Activated CD8-positive, alpha-beta memory T cell treated with anti-CD3 and anti-CD28 coated beads for 1 hour (primary cell): ENCODE results near the gene HJURP.
"Not testable (repeated sequence)": the region's sequence is repeated elsewhere in the genome, so short reads cannot be mapped to it uniquely, and the experiment has no call there.

Experiments used
- DNase-seq, 2 donors: peaks; one replicate each; pipeline ENCODE4 v3.0.0-alpha.2; 2020; ENCODE audit warnings: low read depth in 1 of 2; ENCODE audit errors: extremely low read depth in 1 of 2

Gene HJURP, protein sequence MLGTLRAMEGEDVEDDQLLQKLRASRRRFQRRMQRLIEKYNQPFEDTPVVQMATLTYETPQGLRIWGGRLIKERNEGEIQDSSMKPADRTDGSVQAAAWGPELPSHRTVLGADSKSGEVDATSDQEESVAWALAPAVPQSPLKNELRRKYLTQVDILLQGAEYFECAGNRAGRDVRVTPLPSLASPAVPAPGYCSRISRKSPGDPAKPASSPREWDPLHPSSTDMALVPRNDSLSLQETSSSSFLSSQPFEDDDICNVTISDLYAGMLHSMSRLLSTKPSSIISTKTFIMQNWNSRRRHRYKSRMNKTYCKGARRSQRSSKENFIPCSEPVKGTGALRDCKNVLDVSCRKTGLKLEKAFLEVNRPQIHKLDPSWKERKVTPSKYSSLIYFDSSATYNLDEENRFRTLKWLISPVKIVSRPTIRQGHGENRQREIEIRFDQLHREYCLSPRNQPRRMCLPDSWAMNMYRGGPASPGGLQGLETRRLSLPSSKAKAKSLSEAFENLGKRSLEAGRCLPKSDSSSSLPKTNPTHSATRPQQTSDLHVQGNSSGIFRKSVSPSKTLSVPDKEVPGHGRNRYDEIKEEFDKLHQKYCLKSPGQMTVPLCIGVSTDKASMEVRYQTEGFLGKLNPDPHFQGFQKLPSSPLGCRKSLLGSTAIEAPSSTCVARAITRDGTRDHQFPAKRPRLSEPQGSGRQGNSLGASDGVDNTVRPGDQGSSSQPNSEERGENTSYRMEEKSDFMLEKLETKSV

DNA sequence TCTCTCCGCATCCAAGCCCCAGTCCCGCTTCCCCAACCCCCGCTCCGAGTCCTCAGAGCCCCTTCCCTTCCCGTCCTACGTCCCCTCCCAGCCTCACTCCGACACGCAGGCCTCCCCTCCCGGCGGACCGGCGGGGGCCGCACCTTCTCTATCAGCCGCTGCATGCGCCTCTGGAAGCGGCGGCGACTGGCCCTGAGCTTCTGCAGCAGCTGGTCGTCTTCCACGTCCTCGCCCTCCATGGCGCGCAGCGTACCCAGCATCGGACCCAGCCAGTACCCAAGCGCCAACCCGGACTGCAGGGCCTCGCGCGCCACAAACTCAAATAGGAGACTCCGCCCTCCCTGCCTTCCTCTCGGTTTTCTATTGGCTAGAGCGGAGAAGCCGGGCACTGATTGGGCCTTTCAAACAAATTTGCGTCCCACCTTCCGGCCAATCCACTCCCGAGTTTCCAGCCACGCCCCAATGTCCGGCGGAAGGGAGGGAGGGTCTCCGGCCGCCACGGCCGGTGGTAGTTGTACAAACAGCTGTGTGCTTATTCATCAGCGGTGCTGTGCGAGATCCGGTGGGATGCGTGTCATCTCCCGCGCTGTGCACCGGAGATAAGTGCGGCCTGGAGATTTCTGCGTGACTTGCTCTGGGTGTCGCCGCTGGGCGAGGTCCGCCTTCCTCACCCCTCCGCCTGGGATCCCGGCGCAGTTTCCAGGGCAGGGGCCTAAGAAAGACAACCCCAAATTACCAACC, at the start of gene HJURP:
HJURP (minus strand) TSS at position 295 of the 741 bp plus-strand sequence; CDS start at position 260, 35 bp downstream.
- DNase-seq = peak; percentile 58 to 75

DNA sequence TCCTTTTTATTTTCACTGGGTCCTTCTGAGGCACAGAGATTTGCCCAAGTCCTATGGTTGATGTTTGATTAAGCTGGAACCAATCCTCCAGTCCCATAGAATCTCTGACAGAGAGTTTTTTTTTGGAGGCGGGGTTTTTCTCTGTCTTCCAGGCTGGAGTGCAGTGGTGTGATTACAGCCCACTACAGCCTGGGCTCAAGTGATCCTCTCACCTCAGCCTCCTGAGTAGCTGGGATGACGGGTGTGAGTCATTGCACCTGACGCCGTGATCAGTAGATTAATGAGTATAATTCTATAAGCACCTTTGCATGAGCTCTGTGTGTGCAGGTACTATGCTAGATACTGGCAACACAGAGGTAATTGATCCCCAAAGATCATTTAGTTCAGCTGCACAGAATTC, 47.5 kb upstream of the HJURP start:
- no peak for DNase-seq

DNA sequence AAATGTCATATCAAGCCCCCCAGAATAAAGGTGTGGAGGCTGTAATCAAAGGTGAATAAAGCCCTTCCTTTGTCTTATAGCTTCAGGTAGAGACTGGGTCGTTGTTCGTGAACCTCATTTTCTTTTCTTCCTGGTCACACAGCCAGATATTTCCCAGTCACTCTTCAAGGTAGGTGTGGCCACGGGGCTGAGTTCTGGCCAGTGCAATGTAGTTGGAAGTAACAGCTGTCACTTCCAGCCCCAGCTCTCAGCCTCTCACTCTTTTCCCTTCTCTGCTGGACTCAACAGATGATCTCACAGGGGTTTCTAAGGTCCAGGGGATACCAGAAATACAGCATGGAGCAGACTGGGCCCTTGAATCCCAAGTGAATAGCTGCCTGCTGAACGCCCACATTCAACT, 47.0 kb upstream of the HJURP start:
- no peak for DNase-seq

DNA sequence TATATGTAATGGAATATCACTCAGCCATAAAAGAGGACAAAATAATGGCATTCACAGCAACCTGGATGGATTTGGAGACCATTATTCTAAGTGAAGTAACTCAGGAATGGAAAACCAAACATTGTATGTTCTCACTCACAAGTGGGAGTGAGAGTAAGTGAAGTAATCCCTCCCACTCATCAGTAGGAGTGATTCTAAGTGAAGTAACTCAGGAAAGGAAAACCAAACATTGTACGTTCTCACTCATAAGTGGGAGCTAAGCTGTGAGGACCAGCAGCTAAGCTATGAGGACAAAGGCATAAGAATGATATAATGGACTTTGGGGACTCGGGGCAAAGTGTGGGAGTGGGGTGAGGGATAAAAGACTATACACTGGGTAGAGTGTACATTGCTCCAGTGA, 41.9 kb upstream of the HJURP start:
- DNase-seq = not testable (repeated sequence)

DNA sequence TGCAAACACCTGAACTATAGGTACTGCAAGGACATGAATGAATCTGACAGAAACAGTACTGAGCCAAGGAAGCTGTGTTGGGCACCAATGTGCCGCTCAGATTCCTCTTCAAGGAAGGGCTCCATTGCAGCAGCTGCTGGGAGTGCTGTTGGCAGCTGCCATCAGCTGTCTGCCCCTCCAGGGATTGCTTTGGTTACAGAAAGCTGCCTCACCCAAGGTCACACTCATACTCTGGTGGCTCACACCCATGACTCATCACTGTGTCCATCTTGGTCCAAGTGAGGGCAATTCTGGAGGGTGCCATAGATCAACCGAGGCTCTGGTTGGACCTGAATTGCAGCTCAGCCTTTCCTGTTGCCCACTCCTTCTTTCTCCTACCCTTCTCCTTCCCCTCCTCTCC, 38.5 kb upstream of the HJURP start:
- DNase-seq = no peak

DNA sequence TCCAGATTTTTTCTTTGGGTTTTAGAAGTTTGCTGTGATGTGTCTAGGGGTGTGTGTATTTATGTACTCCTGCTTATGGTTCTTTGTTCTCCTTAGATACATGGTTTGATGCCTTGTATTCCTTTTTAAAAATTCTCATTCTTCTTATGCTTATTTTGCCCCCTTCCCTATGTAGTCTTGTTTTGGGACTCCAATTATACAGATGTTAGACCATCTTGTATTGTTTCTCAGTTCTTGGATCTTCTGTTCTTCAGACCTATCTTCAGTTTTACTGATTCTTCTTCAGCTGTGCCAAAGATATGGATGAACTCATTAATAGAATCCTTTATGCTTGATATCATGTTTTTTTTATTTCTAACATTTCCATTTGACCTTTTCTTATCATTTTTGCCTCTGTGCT, 28.0 kb upstream of the HJURP start:
- no peak for DNase-seq

DNA sequence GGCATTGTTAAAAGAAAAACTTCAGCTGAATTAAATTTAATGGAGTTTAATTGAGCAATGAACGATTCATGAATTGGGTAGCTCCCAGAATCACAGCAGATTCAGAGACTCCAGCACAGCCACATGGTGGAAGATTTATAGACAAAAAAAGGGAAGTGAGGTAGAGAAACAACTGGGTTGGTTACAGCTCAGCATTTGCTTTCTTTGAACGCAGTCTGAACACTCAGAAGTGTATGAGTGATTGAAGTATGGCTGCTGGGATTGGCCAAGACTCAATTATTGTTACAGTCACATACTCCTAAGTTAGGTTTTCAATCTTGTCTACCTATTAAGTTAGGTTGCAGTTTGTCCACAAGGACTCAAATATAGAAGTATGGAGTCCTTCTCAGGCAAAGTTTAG, 17.8 kb upstream of the HJURP start:
- not testable (repeated sequence) for DNase-seq

DNA sequence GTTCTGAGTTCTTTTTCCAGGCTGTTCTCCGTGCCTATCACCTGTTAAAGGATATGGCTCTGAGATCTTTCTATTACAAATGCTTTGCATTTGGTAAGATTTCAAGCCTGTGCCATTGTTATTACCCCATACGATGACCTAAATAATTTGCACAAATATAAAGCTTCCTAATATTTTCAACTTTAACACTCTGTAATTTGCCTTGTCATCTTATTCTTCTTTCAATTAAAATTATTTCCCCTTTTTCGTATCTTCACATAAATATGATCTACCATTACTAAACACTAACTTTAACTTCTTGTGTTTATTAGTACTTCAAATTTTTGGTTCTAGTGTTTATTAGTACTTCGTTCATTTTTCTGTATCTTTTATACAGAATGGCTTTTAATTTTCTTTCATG, 17.1 kb upstream of the HJURP start:
- DNase-seq = no peak

DNA sequence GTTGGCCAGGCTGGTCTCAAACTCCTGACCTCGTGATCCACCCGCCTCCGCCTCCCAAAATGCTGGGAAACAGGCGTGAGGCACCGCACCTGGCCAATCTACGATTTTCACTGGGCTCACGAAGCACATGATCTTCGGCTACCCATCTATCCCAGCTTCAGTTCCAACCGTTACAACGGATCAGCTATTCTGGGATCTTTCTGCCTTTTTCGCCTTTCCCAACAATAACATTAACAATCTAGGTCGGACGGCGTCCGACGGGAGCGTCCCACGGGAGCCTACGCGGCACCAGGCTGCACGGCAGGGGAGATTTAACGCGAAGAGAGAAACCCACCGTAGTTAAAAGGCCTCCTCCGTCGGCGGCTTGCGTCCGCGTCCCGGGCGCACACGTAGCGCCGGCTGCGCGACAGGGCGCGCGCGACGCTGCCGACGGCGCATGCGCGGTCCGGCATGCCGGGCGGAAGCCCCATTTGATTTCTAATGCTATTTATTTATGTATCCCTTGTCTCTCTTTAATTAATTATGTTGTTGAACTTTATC, 13.7 kb upstream of the HJURP start, which contains the start of gene MSL3B:
MSL3B (minus strand) TSS at position 394 of the 540 bp plus-strand sequence.
- DNase-seq = peak in 1 of 2 donors; percentile 35

DNA sequence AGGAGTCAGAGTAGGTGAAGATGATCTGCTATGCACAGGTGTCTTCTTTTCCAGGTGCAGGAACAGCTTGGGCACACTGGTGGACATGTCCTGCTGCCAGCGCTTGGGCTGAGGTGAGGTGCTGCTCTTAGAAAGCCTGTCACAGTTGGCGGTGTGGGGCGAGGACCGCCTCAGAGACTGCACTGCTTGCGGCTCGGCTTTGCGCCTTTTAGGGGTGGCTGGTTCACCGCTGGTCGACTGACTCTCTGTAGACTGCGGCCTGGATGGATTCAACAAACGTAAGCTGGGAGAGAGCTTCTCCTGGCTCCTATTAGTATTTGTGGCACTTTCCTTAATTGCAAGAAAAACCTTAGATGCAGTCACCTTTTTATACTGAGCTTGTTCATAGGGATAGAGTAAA, 12.1 kb upstream of the HJURP start:
- no peak for DNase-seq

DNA sequence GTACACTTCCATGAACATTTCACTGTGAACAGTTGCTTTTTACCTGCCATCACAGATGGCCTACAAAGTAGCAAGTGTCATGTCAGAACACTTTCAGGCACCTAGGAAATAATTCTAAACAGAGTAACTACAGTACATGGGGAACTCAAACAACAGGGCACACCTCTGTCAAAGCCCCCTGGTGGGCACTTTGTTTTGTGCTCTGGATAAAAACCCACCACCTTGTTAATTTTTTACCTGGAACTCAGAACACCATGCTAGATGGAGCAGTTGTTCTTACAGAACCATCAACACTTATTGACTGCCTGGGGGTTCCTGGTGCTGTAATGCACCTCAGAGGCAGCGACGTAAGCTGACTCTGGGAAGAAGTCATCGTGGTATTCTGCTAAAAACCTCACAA, 11.5 kb upstream of the HJURP start:
- no peak for DNase-seq

DNA sequence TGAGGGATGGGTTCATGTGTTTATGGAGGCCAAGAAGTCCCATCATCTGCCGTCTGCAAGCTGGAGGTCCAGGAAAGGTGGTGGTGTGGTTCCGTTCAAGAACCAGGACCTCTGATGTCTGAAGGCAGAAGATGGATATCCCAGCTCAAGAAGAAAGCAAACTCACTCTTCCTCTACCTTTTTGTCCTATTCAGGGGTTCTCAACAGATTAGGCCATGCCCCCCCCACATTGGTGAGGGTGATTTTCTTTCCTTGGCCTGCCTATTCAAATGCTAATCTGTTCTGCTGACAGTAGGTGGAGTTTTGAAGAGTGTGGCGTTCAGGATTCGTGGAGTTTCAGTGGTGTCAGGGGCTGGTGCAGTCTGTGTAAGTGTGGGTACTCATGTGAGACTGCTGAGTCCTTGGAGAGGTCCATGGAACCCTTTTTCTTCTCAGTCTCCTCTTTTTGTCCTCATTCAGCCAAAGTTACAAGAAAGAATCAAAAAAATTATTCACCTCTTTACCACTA, 8.0 kb upstream of the HJURP start:
- DNase-seq = no peak

DNA sequence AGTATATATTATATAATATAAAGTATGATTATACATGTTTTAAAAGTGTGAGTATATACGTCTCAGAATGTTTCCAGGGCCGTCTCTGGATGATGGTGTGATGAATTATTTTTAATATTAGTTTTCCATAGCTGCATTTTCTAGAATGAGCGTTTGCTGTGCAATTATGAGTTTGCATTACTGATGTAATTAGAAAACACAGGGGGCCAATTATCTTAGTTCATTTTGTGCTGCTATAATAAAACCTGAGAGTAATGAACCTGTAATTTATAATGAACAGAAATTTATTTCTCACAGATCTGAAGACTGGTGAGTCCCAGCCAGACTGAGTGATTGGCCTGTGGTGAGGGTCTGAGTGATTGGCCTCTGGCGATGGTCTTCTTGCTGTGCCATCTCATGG, 4.0 kb upstream of the HJURP start:
- no peak for DNase-seq

DNA sequence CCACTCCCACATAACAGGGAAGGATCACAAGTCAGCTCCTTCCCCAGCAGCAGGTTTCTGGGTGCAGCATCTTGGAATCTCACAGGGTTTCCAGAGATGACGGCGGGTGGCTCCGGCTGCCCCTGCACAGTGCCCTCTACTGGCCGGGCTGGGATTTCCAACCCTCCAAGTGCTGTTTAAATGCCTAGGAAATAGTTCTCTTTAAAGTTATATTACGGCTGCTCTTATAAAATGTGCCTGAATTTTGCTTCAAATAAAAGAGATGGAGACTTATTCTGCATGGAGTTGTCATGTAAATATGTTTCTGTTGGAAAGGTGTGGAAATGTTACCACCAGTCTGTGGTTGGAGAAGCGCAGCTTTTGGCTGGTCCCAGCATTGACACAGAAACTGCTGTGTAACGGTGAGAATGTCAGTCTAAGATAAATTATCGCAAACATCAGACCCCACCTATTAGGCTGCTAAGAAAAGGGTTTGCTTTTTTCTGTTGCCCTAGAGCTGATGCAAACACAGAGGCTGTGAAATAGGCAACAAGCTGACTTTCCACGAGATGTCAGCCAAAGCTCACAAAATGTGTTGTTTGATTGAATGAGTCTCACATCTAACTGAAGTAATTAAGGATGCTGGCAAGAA, 3.3 kb upstream of the HJURP start:
- DNase-seq = peak in 1 of 2 donors; percentile 38

DNA sequence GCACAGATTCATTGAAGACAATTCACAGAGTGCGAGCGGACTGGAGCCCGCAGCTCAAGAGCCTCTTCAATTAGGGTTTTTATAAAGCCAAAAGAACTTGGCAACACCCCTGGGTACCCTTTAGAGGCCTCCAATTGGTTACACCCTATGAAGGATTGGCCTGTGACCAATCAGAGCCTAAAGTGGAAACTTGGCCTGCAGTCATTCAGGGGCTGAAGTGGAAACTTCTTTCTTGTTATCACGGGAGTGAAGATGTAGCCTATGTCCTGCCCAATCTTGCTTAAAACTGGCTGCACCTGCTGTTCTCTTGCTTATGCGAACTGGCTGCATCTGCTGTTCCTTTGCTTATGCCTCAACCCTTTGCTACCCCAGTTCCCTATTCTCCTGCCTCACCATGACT, 1.8 kb upstream of the HJURP start:
- DNase-seq = no peak

DNA sequence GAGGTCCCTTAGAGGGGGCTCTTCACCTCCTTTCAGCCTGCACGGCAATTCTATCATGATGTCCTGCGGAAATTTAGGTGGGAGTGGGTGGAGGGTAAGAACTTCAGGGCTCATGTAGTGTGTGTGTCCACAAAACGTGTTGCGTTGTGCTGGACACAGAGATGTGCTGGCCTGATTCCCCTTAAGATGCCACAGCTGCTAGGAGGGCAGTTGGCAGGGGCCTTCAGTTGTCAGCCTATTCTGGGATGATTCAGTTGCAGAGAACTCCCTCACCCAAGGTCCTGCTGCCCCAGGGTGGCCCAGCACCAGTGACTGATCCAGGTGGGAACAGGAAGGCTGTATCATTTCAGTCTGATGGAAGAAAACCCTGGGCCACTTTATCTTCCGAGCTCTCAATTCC, 1.0 kb upstream of the HJURP start:
- DNase-seq = no peak

DNA sequence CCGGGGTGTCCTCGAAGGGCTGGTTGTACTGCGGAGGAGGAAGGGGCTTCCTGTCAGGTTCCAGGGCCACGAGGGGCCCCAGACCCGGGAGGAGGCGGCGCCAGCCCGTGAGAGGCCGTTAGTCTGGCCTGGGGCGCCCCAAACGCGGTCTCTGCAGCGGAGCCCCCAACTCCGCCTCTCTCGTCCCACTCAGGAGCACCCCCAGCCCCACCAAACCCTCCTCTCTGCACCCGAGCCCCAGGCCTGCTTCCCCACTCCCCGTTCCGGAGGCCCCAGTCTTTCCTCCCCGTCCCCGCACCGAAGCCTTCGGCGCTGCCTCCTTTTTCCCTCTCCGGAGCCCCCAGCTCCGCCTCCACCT, 473 bp downstream of the HJURP start:
- DNase-seq = no peak

DNA sequence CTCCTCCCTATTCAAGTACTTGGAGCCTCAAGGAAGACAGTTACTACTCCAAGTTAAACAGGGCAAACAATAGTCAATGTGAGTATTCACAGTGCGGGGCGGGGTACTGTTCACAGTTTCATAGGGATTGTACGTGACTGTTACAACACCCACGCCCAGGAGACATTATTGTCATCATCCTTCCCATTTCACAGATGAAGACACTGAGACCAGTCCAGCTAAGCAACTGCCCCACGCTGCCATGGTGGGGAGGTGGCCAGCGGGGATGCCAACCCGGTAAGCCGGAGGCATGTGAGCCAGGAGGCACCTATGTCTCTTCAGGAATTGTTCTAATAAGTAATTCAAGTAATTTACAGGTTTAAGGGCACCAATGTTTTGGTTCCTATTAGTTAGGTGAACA, 982 bp downstream of the HJURP start:
- no peak for DNase-seq

DNA sequence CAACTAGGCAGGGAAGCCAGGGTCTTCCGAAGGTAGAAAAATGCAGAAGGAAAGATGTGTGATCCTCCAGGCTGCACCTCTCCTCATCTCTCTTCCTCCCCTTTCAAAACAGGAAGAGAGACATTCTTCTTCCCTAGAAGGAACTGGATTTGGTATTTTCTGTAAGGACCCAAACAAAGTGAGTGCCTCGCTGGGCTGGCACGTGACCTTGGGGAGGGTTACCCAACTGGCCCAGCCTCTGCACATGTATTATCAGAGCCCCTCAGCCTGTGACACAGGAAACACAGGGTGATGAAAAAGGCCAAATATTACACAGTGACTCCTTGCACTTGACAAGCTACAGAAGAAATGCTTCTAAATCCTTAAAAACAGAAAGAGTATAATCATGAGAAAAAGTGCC, 2.3 kb downstream of the HJURP start:
- no peak for DNase-seq

DNA sequence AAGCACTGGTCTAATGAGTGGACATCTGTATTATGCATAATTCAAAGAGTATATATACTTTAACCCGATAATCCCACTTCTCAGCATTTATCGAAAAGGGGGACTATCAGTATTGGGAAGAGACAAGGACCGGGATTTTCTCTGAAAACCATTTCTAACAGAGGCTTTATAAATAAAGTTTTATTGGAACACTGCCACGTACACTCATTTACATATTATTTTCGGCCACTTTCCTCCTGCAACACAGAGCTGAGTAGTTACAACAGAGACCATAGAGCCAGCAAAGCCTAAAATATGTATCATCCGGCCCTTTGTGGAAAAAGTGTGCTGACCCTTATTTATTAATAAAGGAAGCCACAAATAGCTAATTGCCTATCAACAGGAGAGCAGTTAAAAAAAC, 3.2 kb downstream of the HJURP start:
- DNase-seq = no peak

DNA sequence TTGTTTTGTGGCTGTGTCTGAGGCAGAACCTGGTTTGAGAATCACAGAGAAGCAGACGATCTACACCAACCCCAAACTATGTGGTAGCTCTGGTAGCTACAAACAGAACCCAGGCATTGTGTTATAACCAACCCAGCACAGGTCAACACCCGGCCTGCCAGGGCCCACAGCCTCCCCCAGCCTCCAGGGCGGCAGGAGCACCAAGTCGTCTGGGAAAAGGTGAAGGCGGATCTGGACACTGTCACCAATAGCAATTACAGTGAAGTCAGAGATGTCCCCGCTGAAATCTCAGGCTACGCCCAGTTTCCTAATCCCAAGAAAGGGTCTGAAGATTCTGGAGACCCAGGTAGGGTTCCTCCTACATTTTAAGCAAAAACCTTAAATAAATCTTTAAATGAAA, 3.6 kb downstream of the HJURP start:
- DNase-seq = no peak
